Measurements from ENCODE around the gene TFAM.
A peak's percentile ranks its signal among the peaks of the same experiment; 100 is the strongest.

The TFAM gene

GRCh38 chr10:58372607-58373441 is 12.4 kb upstream of the TFAM start:
- H3K9me3 ChIP-seq (ENCODE audit: control insufficient read depth, insufficient read depth, low read length) = no peaks in the 10 kb centered on the region
- no CpG with 5 or more reads among the region's 4 CpGs for WGBS (ENCODE audit: insufficient coverage, insufficient read length)
- no peak overlapping the region for H3K4me3 ChIP-seq (ENCODE audit: low read length)
- no peaks in the 10 kb centered on the region for H3K4me1 ChIP-seq (ENCODE audit: control insufficient read depth, insufficient read depth, low read length)
- H3K27me3 ChIP-seq (ENCODE audit: control insufficient read depth, insufficient read depth, low read length) = no peaks in the 10 kb centered on the region
- H3K36me3 ChIP-seq (ENCODE audit: control insufficient read depth, insufficient read depth, low read length) = no peaks in the 10 kb centered on the region
- no peak overlapping the region for H3K27ac ChIP-seq (ENCODE audit: low read length)
- no peak for DNase-seq (ENCODE audit: low read depth, low spot score)

GRCh38 chr10:58373442-58373827 is 11.8 kb upstream of the TFAM start:
- no CpG with 5 or more reads among the region's 3 CpGs for WGBS (ENCODE audit: insufficient coverage, insufficient read length)
- no peak overlapping the region for H3K27ac ChIP-seq (ENCODE audit: low read length)
- H3K4me1 ChIP-seq (ENCODE audit: control insufficient read depth, insufficient read depth, low read length) = no peaks in the 10 kb centered on the region
- H3K27me3 ChIP-seq (ENCODE audit: control insufficient read depth, insufficient read depth, low read length) = no peaks in the 10 kb centered on the region
- H3K36me3 ChIP-seq (ENCODE audit: control insufficient read depth, insufficient read depth, low read length) = no peaks in the 10 kb centered on the region
- H3K9me3 ChIP-seq (ENCODE audit: control insufficient read depth, insufficient read depth, low read length) = no peaks in the 10 kb centered on the region
- no peak for DNase-seq (ENCODE audit: low read depth, low spot score)
- H3K4me3 ChIP-seq (ENCODE audit: low read length) = no peak overlapping the region

GRCh38 chr10:58382489-58382995 is 2.7 kb upstream of the TFAM start:
- no peaks in the 10 kb centered on the region for H3K9me3 ChIP-seq (ENCODE audit: control insufficient read depth, insufficient read depth, low read length)
- H3K27ac ChIP-seq (ENCODE audit: low read length) = no peak overlapping the region
- no peaks in the 10 kb centered on the region for H3K4me1 ChIP-seq (ENCODE audit: control insufficient read depth, insufficient read depth, low read length)
- H3K27me3 ChIP-seq (ENCODE audit: control insufficient read depth, insufficient read depth, low read length) = no peaks in the 10 kb centered on the region
- no peak overlapping the region for H3K4me3 ChIP-seq (ENCODE audit: low read length)
- H3K36me3 ChIP-seq (ENCODE audit: control insufficient read depth, insufficient read depth, low read length) = no peaks in the 10 kb centered on the region
- no CpG with 5 or more reads among the region's 2 CpGs for WGBS (ENCODE audit: insufficient coverage, insufficient read length)
- DNase-seq (ENCODE audit: low read depth, low spot score) = no peak

GRCh38 chr10:58384095-58384494 is 1.1 kb upstream of the TFAM start:
- no peaks in the 10 kb centered on the region for H3K9me3 ChIP-seq (ENCODE audit: control insufficient read depth, insufficient read depth, low read length)
- H3K27me3 ChIP-seq (ENCODE audit: control insufficient read depth, insufficient read depth, low read length) = no peaks in the 10 kb centered on the region
- no peak for DNase-seq (ENCODE audit: low read depth, low spot score)
- no peak overlapping the region for H3K4me3 ChIP-seq (ENCODE audit: low read length)
- peaks cover 2% of the 10 kb centered on the region; the same call in 1 of the 2 replicates for H3K36me3 ChIP-seq (ENCODE audit: control insufficient read depth, insufficient read depth, low read length)
- WGBS (ENCODE audit: insufficient coverage, insufficient read length) = no CpG with 5 or more reads among the region's 3 CpGs
- no peaks in the 10 kb centered on the region for H3K4me1 ChIP-seq (ENCODE audit: control insufficient read depth, insufficient read depth, low read length)
- H3K27ac ChIP-seq (ENCODE audit: low read length) = no peak overlapping the region

- no peaks in the 10 kb centered on the region for H3K4me1 ChIP-seq (ENCODE audit: control insufficient read depth, insufficient read depth, low read length)
- no CpG with 5 or more reads among the region's 12 CpGs for WGBS (ENCODE audit: insufficient coverage, insufficient read length)
- H3K36me3 ChIP-seq (ENCODE audit: control insufficient read depth, insufficient read depth, low read length) = peaks cover 2% of the 10 kb centered on the region; the same call in 1 of the 2 replicates
- no peaks in the 10 kb centered on the region for H3K27me3 ChIP-seq (ENCODE audit: control insufficient read depth, insufficient read depth, low read length)
- no peak for DNase-seq (ENCODE audit: low read depth, low spot score)
- H3K9me3 ChIP-seq (ENCODE audit: control insufficient read depth, insufficient read depth, low read length) = no peaks in the 10 kb centered on the region
- H3K4me3 ChIP-seq (ENCODE audit: low read length) = peak overlapping the region; percentile 86; the same call in 1 of the 2 replicates
- H3K27ac ChIP-seq (ENCODE audit: low read length) = no peak overlapping the region
Measured at GRCh38 chr10:58384544-58384998, 639 bp upstream of the TFAM start.

GRCh38 chr10:58385784-58386112 is 538 bp downstream of the TFAM start:
- peak overlapping the region; percentile 86 for H3K4me3 ChIP-seq (ENCODE audit: low read length)
- no CpG with 5 or more reads among the region's 15 CpGs for WGBS (ENCODE audit: insufficient coverage, insufficient read length)
- no peaks in the 10 kb centered on the region for H3K4me1 ChIP-seq (ENCODE audit: control insufficient read depth, insufficient read depth, low read length)
- no peak overlapping the region for H3K27ac ChIP-seq (ENCODE audit: low read length)
- no peaks in the 10 kb centered on the region for H3K27me3 ChIP-seq (ENCODE audit: control insufficient read depth, insufficient read depth, low read length)
- H3K36me3 ChIP-seq (ENCODE audit: control insufficient read depth, insufficient read depth, low read length) = peaks cover 2% of the 10 kb centered on the region; the same call in 1 of the 2 replicates
- no peak for DNase-seq (ENCODE audit: low read depth, low spot score)
- no peaks in the 10 kb centered on the region for H3K9me3 ChIP-seq (ENCODE audit: control insufficient read depth, insufficient read depth, low read length)

GRCh38 chr10:58389024-58389423 is 3.8 kb downstream of the TFAM start:
- no CpG with 5 or more reads among the region's 3 CpGs for WGBS (ENCODE audit: insufficient coverage, insufficient read length)

GRCh38 chr10:58393317-58393716 is 8.1 kb downstream of the TFAM start:
- Histone ChIP-seq H3K9me3 (ENCODE audit: control insufficient read depth, insufficient read depth, low read length) (no peaks in the 10 kb centered on the region), H3K4me3 (ENCODE audit: low read length) (no peak overlapping the region), H3K36me3 (ENCODE audit: control insufficient read depth, insufficient read depth, low read length) (peaks cover 2% of the 10 kb centered on the region; the same call in 1 of the 2 replicates), H3K27ac (ENCODE audit: low read length) (no peak overlapping the region), H3K27me3 (ENCODE audit: control insufficient read depth, insufficient read depth, low read length) (no peaks in the 10 kb centered on the region), H3K4me1 (ENCODE audit: control insufficient read depth, insufficient read depth, low read length) (no peaks in the 10 kb centered on the region)
- WGBS (ENCODE audit: insufficient coverage, insufficient read length) = no CpG with 5 or more reads among the region's 2 CpGs
- DNase-seq (ENCODE audit: low read depth, low spot score) = no peak

More at GRCh38 chr10:58389024-58389423, 3.8 kb downstream of the TFAM start:
- Histone ChIP-seq H3K4me3 (ENCODE audit: low read length) (no peak overlapping the region), H3K27me3 (ENCODE audit: control insufficient read depth, insufficient read depth, low read length) (no peaks in the 10 kb centered on the region), H3K9me3 (ENCODE audit: control insufficient read depth, insufficient read depth, low read length) (no peaks in the 10 kb centered on the region), H3K4me1 (ENCODE audit: control insufficient read depth, insufficient read depth, low read length) (no peaks in the 10 kb centered on the region), H3K36me3 (ENCODE audit: control insufficient read depth, insufficient read depth, low read length) (peaks cover 2% of the 10 kb centered on the region; the same call in 1 of the 2 replicates), H3K27ac (ENCODE audit: low read length) (no peak overlapping the region)
- no peak for DNase-seq (ENCODE audit: low read depth, low spot score)

- no peaks in the 10 kb centered on the region for H3K9me3 ChIP-seq (ENCODE audit: control insufficient read depth, insufficient read depth, low read length)
- H3K4me1 ChIP-seq (ENCODE audit: control insufficient read depth, insufficient read depth, low read length) = no peaks in the 10 kb centered on the region
- no peak overlapping the region for H3K27ac ChIP-seq (ENCODE audit: low read length)
- no peaks in the 10 kb centered on the region for H3K27me3 ChIP-seq (ENCODE audit: control insufficient read depth, insufficient read depth, low read length)
- H3K4me3 ChIP-seq (ENCODE audit: low read length) = no peak overlapping the region
- H3K36me3 ChIP-seq (ENCODE audit: control insufficient read depth, insufficient read depth, low read length) = no peaks in the 10 kb centered on the region; the same call in 1 of the 2 replicates
- DNase-seq (ENCODE audit: low read depth, low spot score) = no peak
Measured at GRCh38 chr10:58394471-58394870, 9.3 kb downstream of the TFAM start.

- no peaks in the 10 kb centered on the region for H3K27me3 ChIP-seq (ENCODE audit: control insufficient read depth, insufficient read depth, low read length)
- H3K4me1 ChIP-seq (ENCODE audit: control insufficient read depth, insufficient read depth, low read length) = no peaks in the 10 kb centered on the region
- no peaks in the 10 kb centered on the region for H3K9me3 ChIP-seq (ENCODE audit: control insufficient read depth, insufficient read depth, low read length)
- no peaks in the 10 kb centered on the region; the same call in 1 of the 2 replicates for H3K36me3 ChIP-seq (ENCODE audit: control insufficient read depth, insufficient read depth, low read length)
- H3K4me3 ChIP-seq (ENCODE audit: low read length) = no peak overlapping the region
- no peak overlapping the region for H3K27ac ChIP-seq (ENCODE audit: low read length)
- no peak for DNase-seq (ENCODE audit: low read depth, low spot score)
Measured at GRCh38 chr10:58396057-58396456, 10.8 kb downstream of the TFAM start.

GRCh38 chr10:58397830-58398229 is 12.6 kb downstream of the TFAM start:
- H3K4me3 ChIP-seq (ENCODE audit: low read length) = no peak overlapping the region
- no peaks in the 10 kb centered on the region for H3K4me1 ChIP-seq (ENCODE audit: control insufficient read depth, insufficient read depth, low read length)
- no peak overlapping the region for H3K27ac ChIP-seq (ENCODE audit: low read length)
- no peaks in the 10 kb centered on the region for H3K9me3 ChIP-seq (ENCODE audit: control insufficient read depth, insufficient read depth, low read length)
- H3K27me3 ChIP-seq (ENCODE audit: control insufficient read depth, insufficient read depth, low read length) = no peaks in the 10 kb centered on the region
- DNase-seq (ENCODE audit: low read depth, low spot score) = no peak
- H3K36me3 ChIP-seq (ENCODE audit: control insufficient read depth, insufficient read depth, low read length) = no peaks in the 10 kb centered on the region; the same call in 1 of the 2 replicates
- WGBS (ENCODE audit: insufficient coverage, insufficient read length) = no CpG with 5 or more reads among the region's 3 CpGs

Data from iPS DF 6.9 (cell line).